Activated T-cell treated with anti-CD3 and anti-CD28 coated beads for 48 hours (primary cell): Measurements from ENCODE around the gene NOS2.
"Not testable (repeated sequence)": the region's sequence is repeated elsewhere in the genome, so short reads cannot be mapped to it uniquely, and the experiment has no call there.

ENCODE experiments used
- DNase-seq: peaks from one replicate; pipeline ENCODE4 v3.0.0-alpha.2; 2020; ENCODE audit warnings: low read depth

The NOS2 gene

GRCh38 chr17:27783440-27784350, 16.6 kb downstream of the NOS2 start:
- no peak for DNase-seq

- DNase-seq, result no peak
Measured at GRCh38 chr17:27782791-27783206, 17.5 kb downstream of the NOS2 start.

GRCh38 chr17:27780828-27781404, 19.4 kb downstream of the NOS2 start:
- no peak for DNase-seq

GRCh38 chr17:27780092-27780827, 20.1 kb downstream of the NOS2 start:
- DNase-seq, result no peak

GRCh38 chr17:27778183-27778582, 22.1 kb downstream of the NOS2 start:
- DNase-seq, result no peak

- no peak for DNase-seq
Measured at GRCh38 chr17:27776882-27777624, 23.3 kb downstream of the NOS2 start.

- no peak for DNase-seq
Measured at GRCh38 chr17:27771586-27771985, 28.7 kb downstream of the NOS2 start.

- no peak for DNase-seq
Measured at GRCh38 chr17:27770877-27771276, 29.5 kb downstream of the NOS2 start.

- no peak for DNase-seq
Measured at GRCh38 chr17:27768858-27769410, 31.4 kb downstream of the NOS2 start.

GRCh38 chr17:27766438-27766837, 33.9 kb downstream of the NOS2 start:
- no peak for DNase-seq

GRCh38 chr17:27765353-27765752, 35.0 kb downstream of the NOS2 start:
- no peak for DNase-seq

- no peak for DNase-seq
Measured at GRCh38 chr17:27764589-27764988, 35.7 kb downstream of the NOS2 start.

GRCh38 chr17:27762527-27763305, 37.6 kb downstream of the NOS2 start:
- no peak for DNase-seq

GRCh38 chr17:27760931-27761330, 39.4 kb downstream of the NOS2 start:
- DNase-seq, result not testable (repeated sequence)

- DNase-seq, result peak; percentile 58
Measured at GRCh38 chr17:27760069-27760885, 40.1 kb downstream of the NOS2 start.

GRCh38 chr17:27759528-27759927, 40.8 kb downstream of the NOS2 start:
- no peak for DNase-seq

GRCh38 chr17:27756467-27757371, 43.6 kb downstream of the NOS2 start:
- peak; percentile 39 for DNase-seq

- DNase-seq, result no peak
Measured at GRCh38 chr17:27755706-27756466, 44.4 kb downstream of the NOS2 start.
